Subcutaneous adipose tissue (tissue), 4 donors: ENCODE measurements around the gene HTD2. TPM values are rescaled to one million over a fixed set of nuclear protein-coding genes. Genes with fewer than 3 reads are reported as not detected.

Experiments used
- total RNA-seq, 4 donors: library from RNA; depleted of rRNA; stranded (reverse); fragments of >200 nt; gene quantifications; one replicate each; pipeline ENCODE4 v1.1.0, GENCODE V29; 2016
- TF ChIP-seq, protein P1 (sequence below): fragments of 450-650 bp; IDR thresholded peaks from one replicate; pipeline ENCODE4 v1.5.1; 2016; ENCODE audit warnings: low read depth, mild to moderate bottlenecking, control low read depth, antibody characterized with exemption, moderate library complexity

The HTD2 gene
- total RNA-seq, 4 donors from 2014 or later: 6.4 to 18.6 (median 13.9) TPM

DNA sequence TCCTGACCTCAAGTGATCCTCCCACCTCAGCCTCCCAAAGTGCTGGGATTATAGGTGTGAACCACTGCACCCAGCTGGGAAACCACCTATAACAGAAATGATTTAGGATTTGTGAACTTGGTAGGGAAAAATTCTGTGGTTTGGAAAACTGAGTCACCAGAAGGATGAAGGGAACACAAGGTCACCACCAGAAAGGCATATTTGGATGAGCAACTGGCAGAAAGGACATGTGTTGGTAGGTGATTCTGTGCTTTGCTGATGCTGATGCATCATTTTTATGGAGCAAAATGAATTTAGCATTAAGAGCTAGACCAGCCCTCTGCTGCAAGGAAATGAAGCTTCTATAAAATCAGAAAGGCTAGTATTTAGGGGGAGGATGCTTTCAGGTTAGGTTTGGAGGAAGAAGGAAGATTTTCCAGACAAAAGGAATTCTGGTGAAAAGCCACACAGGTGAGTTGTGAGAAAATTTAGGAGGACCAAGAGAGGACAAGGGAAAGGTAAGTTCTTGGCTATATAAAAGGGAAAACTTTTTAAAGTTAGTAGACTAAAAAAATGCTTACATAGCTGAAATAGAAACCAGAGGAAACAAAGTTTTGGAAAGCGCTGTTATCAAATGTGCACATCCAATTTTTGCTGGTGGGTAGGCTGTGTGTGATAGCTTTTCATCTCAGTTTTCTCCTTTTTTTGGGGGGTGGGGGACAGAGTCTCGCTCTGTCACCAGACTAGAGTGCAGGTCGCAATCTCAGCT, 30.0 kb downstream of the HTD2 start:
- TF ChIP-seq, protein P1, sequence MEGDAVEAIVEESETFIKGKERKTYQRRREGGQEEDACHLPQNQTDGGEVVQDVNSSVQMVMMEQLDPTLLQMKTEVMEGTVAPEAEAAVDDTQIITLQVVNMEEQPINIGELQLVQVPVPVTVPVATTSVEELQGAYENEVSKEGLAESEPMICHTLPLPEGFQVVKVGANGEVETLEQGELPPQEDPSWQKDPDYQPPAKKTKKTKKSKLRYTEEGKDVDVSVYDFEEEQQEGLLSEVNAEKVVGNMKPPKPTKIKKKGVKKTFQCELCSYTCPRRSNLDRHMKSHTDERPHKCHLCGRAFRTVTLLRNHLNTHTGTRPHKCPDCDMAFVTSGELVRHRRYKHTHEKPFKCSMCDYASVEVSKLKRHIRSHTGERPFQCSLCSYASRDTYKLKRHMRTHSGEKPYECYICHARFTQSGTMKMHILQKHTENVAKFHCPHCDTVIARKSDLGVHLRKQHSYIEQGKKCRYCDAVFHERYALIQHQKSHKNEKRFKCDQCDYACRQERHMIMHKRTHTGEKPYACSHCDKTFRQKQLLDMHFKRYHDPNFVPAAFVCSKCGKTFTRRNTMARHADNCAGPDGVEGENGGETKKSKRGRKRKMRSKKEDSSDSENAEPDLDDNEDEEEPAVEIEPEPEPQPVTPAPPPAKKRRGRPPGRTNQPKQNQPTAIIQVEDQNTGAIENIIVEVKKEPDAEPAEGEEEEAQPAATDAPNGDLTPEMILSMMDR: no peak

- TF ChIP-seq, protein P1: no peak
Measured at GRCh38 chr3:58337190-58337589, 30.9 kb downstream of the HTD2 start.

DNA sequence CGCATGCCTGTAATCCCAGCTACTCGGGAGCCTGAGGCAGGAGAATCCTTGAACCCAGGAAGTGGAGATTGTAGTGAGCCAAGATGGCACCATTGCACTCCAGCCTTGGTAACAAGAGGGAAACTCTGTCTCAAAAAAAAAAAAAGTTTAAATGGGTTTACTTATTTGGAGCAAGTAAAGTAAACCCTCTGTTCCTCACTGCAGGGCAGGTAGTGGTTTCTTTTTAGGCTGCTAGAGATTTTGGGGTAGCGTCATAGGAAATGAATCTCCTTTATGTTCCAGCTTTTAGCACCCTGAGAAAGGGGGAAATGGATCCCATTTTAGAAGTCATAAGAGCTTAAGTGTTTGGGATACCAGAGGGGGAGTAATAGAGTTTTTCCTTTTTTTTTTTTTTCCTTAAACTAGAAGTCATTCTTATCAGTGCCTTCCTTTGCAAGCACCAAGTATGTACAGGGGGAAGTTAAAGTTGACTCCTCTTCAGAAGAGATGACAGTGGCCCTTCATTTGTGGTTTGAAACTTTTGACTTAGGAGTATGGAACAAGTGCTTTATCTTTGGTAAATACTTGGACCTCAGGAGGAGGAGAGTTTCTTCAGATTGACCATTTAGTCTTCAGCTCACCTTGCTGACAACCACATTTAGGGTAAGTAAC, 34.4 kb downstream of the HTD2 start:
- TF ChIP-seq, protein P1: no peak

DNA sequence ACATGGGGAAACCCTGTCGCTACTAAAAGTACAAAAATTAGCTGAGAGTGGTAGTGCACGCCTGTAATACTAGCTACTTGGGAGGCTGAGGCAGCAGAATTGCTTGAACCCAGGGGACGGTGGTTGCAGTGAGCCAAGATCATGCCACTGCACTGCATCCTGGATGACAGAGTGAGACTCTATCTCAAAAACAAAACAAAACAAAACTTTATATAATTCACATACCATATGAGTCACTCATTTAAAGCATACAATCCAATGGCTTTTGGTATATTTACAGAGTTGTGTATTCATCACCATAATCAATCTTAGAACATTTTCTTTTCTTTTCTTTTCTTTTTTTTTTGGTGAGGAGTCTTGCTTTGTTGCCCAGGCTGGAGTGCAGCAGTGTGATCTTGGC, 35.1 kb downstream of the HTD2 start:
- TF ChIP-seq, protein P1: no peak

DNA sequence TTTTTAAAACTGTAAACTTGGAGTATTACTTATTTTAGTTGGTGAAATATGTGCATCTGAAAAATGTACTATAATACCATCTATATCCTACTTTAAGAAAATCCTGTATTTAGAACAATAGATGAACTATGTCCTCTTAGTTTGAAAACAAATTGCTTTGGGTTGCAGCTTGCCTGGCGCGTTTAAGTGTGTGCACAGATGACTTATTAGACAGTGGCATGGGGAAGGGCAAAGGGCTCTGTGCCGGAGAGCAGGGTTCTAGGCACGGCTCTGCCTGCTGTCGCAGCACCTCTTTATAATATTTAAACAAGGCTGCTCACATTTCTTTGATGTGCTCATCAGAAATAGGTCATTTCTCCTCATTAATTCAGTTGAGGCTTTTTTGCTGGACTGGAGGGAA, 36.4 kb downstream of the HTD2 start:
- TF ChIP-seq, protein P1: no peak

DNA sequence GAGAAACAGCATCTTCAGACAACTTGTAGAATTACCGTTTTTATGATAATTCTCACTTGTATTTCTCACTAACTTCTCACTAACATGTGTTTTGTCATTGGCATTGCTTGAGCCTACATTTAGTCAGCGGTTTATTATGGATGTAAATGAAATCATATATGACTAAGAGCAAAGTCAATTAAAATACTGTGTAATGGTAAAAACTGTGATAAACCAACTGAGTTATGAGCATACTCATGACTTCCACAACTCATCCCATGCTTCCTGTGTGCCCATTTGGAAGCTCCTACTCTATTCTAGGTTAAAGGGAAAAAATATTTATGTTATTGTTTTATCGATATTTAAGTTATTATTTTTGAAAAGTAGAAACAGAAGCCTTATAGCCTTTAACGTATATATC, 39.1 kb downstream of the HTD2 start:
- TF ChIP-seq, protein P1: no peak

- TF ChIP-seq, protein P1: no peak
Measured at GRCh38 chr3:58346368-58346767, 40.0 kb downstream of the HTD2 start.
